ENCODE measurements around the gene OCLN.

DNA sequence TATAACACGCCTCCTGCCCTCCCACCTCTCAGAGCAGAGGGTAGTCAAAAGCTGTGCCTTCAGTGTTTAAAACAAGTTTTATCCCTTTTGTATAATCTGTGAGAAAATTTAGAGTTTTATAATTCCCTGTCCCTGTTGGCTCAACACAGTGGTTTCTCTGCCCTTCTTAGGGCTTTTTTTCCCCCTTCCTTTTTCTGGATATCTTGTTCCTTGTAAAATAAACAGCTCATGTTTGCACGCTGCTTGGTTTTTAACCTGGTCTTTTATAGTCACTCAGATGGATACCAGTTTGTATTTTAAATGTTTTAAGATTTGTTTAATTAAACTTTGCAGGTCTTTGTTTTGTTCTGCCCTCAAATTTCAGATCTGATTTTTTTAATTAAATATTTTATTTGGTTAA, 26.7 kb downstream of the OCLN start:
- TF ChIP-seq, protein P1, sequence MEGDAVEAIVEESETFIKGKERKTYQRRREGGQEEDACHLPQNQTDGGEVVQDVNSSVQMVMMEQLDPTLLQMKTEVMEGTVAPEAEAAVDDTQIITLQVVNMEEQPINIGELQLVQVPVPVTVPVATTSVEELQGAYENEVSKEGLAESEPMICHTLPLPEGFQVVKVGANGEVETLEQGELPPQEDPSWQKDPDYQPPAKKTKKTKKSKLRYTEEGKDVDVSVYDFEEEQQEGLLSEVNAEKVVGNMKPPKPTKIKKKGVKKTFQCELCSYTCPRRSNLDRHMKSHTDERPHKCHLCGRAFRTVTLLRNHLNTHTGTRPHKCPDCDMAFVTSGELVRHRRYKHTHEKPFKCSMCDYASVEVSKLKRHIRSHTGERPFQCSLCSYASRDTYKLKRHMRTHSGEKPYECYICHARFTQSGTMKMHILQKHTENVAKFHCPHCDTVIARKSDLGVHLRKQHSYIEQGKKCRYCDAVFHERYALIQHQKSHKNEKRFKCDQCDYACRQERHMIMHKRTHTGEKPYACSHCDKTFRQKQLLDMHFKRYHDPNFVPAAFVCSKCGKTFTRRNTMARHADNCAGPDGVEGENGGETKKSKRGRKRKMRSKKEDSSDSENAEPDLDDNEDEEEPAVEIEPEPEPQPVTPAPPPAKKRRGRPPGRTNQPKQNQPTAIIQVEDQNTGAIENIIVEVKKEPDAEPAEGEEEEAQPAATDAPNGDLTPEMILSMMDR (IDR thresholded peaks at IDR 0.05; ENCODE audit: poor library complexity, severe bottlenecking) = no peak
- TF ChIP-seq EZH2 (IDR thresholded peaks at IDR 0.05; ENCODE audit: borderline replicate concordance, insufficient read depth, low read length, poor library complexity, severe bottlenecking) (no peak), TAF1 (IDR thresholded peaks at IDR 0.05; ENCODE audit: low read depth) (no peak), POLR2AphosphoS5 (IDR thresholded peaks at IDR 0.05) (no peak), MXI1 (conservative IDR thresholded peaks at IDR 0.05; ENCODE audit: poor library complexity, severe bottlenecking) (no peak), RAD21 (conservative IDR thresholded peaks at IDR 0.05) (no peak), SMC3 (conservative IDR thresholded peaks at IDR 0.05; ENCODE audit: poor library complexity) (no peak)

Data from neural cell (in vitro differentiated cells).